ENCODE measurements around the gene SEMA4C.

Gene SEMA4C

GRCh38 chr2:96830044-96830562 lies 39.8 kb downstream of the SEMA4C start:
- 0 out of 2 replicates have a peak overlapping the region, but pooled peaks have one; percentile 2 for H3K27ac ChIP-seq
- TF ChIP-seq ZFX (IDR thresholded peaks at IDR 0.05; ENCODE audit: borderline replicate concordance) (no peak), CTCF (IDR thresholded peaks at IDR 0.05) (no peak)

DNA sequence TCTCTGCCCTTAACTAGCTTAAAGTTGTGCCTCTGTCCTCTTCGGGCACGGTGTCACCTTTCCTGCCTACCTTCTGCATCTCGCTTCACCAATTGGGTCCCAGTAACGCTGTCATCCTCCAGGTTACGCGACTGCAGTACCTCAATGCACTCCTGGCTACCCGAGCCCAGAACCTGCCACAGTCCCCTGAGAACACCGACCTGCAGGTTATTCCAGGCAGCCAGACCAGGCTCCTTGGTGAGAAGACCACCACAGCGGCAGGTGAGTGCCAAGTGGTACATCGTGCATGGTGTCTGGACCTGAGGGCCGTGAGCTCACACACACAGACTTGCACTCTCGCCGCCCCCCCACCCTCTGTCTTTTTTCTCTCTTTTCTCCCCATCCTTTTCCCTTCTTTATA lies 41.0 kb downstream of the SEMA4C start:
- no peak overlapping the region for H3K27ac ChIP-seq
- TF ChIP-seq CTCF (IDR thresholded peaks at IDR 0.05) (no peak), ZFX (IDR thresholded peaks at IDR 0.05; ENCODE audit: borderline replicate concordance) (no peak)

GRCh38 chr2:96828436-96828835 lies 41.4 kb downstream of the SEMA4C start:
- TF ChIP-seq CTCF (IDR thresholded peaks at IDR 0.05) (no peak), ZFX (IDR thresholded peaks at IDR 0.05; ENCODE audit: borderline replicate concordance) (no peak)
- no peak overlapping the region for H3K27ac ChIP-seq

GRCh38 chr2:96826546-96827278 lies 43.2 kb downstream of the SEMA4C start:
- no peak overlapping the region for H3K27ac ChIP-seq
- no peak for TF ChIP-seq CTCF (IDR thresholded peaks at IDR 0.05)
- no peak for TF ChIP-seq ZFX (IDR thresholded peaks at IDR 0.05; ENCODE audit: borderline replicate concordance)

DNA sequence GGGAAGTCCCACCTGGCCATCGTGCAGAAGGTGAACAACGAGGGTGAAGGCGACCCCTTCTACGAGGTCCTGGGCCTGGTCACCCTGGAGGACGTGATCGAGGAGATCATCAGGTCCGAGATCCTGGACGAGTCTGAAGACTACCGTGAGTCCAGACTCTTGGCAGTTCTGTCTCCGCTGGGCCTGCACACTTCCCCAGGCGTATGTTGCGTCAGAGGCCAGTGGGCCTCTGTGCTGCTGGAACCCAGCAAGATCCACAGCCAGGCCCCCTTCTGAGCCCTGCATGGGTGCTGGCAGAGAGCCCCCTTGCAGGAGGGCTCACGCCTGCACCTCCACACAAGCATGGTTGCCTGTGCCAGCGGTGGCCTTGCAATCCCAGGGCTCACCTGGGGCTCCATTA lies 44.8 kb downstream of the SEMA4C start:
- no peak overlapping the region for H3K27ac ChIP-seq
- TF ChIP-seq ZFX (IDR thresholded peaks at IDR 0.05; ENCODE audit: borderline replicate concordance) (no peak), CTCF (IDR thresholded peaks at IDR 0.05) (no peak)

- H3K27ac ChIP-seq, result peak overlapping the region; percentile 40
- no peak for TF ChIP-seq CTCF (IDR thresholded peaks at IDR 0.05)
- TF ChIP-seq ZFX (IDR thresholded peaks at IDR 0.05; ENCODE audit: borderline replicate concordance), result no peak
Observed at GRCh38 chr2:96824079-96824870, 45.6 kb downstream of the SEMA4C start.

DNA sequence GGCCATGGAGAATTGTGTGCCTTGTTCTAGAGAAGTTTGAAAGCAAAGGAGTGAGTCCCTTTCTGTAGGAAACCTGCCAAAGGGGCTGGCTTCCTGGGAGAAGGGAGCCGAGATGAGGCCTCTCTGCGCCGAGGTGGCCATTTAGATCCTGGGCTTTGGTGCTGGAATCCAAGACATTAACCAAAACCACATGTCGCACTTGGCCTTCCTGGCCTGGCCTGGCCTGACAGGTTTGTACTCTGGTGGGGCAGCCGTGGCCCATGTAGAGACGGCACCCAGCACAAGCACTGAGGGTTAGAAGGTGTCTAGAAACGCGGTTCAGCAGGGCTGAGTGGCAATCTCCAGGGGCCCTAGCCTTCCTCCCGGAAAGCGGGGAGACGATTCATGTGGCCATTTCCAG lies 46.7 kb downstream of the SEMA4C start:
- no peak for TF ChIP-seq CTCF (IDR thresholded peaks at IDR 0.05)

More for the DNA sequence above, 46.7 kb downstream of the SEMA4C start:
- H3K27ac ChIP-seq, result peak overlapping the region; percentile 40; the same call in 1 of the 2 replicates
